KOPT-K1 (cell line): ENCODE data around the gene SPINT3.

Experiments
- H3K27ac ChIP-seq: fragments of 200-600 bp; sonication (generic); 2 replicates; pipeline ENCODE4 v1.5.1; 2016; ENCODE audit warnings: antibody characterized with exemption, mild to moderate bottlenecking, low read depth, low read length; ENCODE audit not compliant: poor library complexity, severe bottlenecking
- H3K36me3 ChIP-seq: fragments of 200-600 bp; sonication (generic); 2 replicates; pipeline ENCODE4 v1.5.1; 2017; ENCODE audit warnings: antibody characterized with exemption, mild to moderate bottlenecking, low read length, moderate library complexity; ENCODE audit not compliant: insufficient read depth
- H3K9me3 ChIP-seq: fragments of 200-600 bp; sonication (generic); 2 replicates; pipeline ENCODE4 v1.5.1; 2017; ENCODE audit warnings: antibody characterized with exemption, low read length, mild to moderate bottlenecking; ENCODE audit not compliant: insufficient read depth, poor library complexity, severe bottlenecking

Gene SPINT3, protein sequence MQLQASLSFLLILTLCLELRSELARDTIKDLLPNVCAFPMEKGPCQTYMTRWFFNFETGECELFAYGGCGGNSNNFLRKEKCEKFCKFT

DNA sequence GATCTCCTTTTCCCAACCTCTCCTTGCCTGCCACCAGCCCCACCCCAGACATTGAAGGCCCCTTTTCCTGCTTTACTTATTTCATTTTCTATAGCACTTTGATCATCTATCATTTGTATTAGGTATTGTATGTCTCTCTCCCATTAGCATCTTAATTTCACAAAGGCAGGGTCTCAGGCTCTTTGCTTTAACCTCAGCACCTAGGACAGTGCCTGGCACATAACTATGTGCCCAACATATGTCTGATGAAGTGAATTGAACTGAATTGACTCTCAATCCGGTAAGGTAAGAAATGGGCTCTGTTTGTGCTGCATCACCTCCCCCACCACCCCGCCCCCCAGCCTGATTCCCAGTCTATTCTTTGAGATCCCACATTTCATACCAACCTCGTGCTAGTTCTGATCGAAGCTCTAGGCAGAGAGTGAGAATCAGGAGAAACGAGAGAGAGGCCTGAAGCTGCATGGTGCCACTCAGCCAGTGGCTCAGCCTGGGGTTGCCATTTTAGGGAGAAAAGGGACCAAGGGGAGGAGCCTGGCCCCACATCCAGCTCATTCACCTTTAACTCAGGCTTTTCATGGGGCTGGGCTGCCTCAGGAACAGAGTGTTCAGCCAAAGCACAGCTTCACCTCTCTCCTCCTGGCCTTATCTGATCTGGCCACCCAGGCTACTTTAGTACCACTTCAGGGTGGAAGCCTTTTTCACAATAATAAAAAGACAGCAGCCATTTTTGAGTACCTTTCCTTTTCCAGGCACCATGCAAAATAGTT is at the start of gene SPINT3:
SPINT3 (minus strand) TSS at position 476 of the 767 bp plus-strand sequence; CDS start at position 462, 14 bp downstream.
- Histone ChIP-seq H3K36me3 (no peaks in the 10 kb centered on the region), H3K9me3 (no peaks in the 10 kb centered on the region), H3K27ac (no peak within 1 kb of the TSS)

DNA sequence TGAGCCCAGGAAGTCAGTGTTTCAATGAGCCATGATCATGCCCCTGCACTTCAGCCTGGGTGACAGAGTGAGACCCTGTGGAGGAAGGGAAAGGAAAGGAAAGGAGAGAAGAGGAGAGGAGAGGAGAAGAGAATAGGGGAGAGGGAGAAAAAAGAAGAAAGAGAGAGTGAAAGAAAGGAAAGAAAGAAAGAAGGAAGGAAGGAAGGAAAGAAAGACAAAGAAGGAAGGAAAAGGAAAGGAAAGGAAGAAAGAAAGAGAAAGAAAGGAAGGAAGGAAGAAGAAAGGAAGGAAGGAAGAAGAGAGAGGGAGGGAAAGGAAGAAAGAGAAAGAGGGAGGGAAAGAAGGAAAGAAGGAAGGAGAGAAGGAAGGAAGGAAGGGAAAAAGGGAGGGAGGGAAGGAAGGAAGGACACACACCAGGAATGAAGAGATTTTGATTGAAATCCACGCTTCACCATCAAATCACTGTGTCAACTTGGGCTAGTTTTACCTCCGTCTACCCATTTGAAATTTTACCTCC is 49.4 kb upstream of the SPINT3 start:
- H3K36me3 ChIP-seq = no peaks in the 10 kb centered on the region
- no peak overlapping the region for H3K27ac ChIP-seq
- H3K9me3 ChIP-seq = peaks cover 4% of the 10 kb centered on the region

DNA sequence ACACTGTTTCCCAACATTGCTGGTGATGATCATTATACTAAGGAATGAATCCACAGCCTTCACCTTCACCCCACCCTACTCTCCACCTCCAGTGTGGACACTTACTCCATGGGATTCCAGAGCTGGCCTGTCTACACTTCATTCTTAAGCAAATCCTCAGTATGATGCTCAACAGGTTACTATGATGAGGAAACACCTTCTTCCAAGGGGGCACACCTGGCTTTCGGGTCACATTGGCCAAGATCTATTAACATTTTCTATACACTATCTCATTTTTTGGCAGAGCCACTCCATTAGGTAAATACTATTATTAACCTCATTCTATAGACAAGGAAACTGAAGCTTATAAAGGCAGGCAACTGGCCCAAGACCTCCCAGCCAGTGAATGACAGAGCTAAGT is 39.8 kb upstream of the SPINT3 start:
- Histone ChIP-seq H3K9me3 (no peaks in the 10 kb centered on the region), H3K36me3 (no peaks in the 10 kb centered on the region), H3K27ac (no peak overlapping the region)

DNA sequence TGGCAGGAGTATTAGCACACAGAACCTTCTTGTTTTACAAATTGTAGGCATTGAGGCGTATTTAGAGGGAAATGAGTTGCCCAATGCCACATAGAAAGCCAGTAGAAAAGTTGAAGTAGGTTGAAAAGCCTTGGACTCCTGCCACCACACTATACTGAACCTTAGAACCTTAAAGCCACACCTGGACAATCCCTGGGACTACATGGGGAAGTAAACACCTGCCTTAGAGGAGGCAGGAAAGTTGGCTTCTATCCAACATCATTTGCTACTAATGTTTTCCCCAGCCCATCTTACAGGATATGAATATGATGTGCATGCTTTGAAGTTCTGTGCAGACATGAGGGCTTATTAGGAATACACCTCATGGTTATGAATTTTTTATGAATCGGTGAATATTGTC is 37.0 kb upstream of the SPINT3 start:
- Histone ChIP-seq H3K9me3 (no peaks in the 10 kb centered on the region), H3K36me3 (no peaks in the 10 kb centered on the region), H3K27ac (no peak overlapping the region)

DNA sequence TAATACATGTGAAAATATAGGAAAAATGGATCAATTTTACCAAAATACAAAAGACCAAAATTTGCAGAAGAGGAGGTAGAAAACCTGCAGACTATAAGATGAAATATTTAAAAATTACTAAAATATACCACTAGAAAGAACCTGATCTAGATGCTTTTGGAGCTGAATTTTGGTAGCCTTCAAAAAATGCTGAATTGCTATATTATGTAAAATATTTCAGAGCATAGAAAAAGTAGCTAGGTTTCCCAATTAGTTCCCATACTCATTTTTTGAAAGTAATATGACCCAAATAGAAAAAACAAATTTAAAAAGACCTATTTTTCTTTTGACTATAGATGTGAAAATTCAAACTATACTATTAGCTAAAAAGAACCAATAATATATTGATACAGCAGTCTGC is 35.3 kb upstream of the SPINT3 start:
- Histone ChIP-seq H3K36me3 (no peaks in the 10 kb centered on the region), H3K27ac (no peak overlapping the region), H3K9me3 (no peaks in the 10 kb centered on the region)

DNA sequence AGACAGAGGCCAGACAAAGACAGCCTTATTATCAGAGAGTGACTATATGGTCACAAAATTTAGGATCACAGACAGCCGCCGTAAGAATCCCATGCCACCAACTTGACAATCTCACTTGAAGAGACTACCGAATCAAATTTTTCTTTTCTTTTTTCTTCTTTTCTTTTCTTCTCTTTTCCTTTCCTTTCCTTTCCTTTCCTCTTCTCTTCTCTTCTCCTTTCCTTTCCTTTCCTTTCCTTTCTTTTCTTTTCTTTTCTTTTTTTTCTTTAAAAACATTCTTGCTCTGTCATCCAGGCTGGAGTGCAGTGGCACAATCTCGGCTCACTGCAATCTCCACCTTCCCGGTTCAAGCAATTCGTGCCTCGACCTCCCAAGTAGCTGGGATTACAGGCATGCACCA is 33.0 kb upstream of the SPINT3 start:
- Histone ChIP-seq H3K36me3 (no peaks in the 10 kb centered on the region), H3K27ac (no peak overlapping the region), H3K9me3 (no peaks in the 10 kb centered on the region)

DNA sequence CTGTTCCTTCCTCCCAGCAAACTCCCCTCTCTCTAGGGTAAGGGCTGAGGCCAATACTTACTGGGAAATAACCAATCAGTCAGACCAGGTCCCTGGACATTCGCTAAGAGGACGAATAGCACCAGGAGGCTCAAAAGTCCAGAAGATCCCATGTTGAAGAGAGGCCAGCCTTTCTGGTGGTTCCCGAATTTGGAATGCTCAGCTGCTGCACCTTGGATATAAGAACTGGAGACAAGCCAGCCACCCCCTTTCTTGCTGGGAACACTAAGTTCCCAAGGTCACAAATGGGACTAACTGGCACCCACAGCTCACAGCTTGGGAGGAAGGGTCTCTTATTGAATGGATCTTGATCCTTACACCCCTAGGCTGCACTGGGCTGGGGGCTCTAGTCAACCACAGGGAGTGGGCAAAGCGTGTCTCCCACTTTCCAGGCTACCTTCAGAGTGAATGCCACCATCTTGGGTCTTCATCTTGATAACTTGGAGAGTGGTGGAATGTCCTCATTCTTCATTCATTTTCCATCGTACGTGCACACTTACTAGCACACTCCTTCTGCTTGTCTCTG is 31.9 kb upstream of the SPINT3 start, which contains the start of gene EPPIN:
EPPIN (minus strand) TSS at position 196 of the 565 bp plus-strand sequence; CDS start at position 152, 44 bp downstream.
- H3K36me3 ChIP-seq = no peaks in the 10 kb centered on the region
- no peak within 1 kb of the TSS for H3K27ac ChIP-seq
- no peaks in the 10 kb centered on the region for H3K9me3 ChIP-seq

DNA sequence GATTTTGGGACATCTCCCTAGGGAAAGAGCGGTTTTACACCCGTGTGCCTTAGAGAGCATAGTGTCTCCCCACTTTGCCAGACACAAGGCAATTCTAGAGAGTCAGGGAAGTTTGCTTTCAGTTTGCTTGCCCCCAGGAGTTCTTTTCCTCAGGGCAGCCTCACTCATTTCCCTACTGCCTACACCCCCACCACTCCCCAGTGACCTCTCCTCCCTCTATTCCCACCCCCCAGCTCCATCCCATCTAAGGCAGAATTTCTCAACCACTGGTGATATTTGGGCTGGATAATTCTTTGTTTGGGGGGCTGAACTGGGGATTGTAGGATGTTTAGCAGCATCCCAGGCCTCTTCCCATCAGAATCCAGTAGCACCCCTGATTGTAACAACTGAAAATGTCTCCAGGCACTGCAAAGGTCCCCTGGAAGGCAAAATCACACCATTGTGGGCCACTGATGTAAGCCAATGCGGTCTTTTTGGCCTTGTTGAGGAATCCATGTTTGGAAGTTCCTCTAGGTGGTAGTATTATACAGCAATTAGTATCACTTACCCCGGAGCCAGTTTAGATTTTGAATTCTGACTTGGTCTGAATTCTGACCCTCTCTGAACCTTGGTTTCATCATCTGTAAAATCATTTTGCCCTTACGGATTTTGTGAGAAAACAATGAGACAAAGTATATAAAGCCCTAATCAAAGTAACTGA is 30.5 kb upstream of the SPINT3 start:
- Histone ChIP-seq H3K27ac (no peak overlapping the region), H3K9me3 (no peaks in the 10 kb centered on the region), H3K36me3 (no peaks in the 10 kb centered on the region)

DNA sequence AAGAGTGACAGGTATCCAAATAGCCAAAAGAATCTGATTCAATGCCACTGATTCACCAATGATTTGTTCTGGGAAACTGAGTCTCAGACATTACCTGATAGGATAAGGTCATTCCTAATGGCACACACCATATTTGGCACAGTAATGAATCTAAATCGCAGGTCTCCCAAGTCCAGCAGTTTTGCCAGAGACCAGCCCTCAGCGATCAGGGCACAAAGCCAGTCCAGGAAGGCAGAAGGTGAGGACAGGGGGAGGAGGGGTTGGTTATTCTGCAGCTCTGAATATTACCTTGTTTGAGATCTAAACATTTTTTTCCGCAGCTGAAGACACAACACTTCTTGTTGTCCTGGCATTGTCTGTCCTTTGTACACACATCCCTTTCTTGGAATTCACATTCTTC is 29.9 kb upstream of the SPINT3 start:
- Histone ChIP-seq H3K36me3 (no peaks in the 10 kb centered on the region), H3K9me3 (no peaks in the 10 kb centered on the region), H3K27ac (no peak overlapping the region)

DNA sequence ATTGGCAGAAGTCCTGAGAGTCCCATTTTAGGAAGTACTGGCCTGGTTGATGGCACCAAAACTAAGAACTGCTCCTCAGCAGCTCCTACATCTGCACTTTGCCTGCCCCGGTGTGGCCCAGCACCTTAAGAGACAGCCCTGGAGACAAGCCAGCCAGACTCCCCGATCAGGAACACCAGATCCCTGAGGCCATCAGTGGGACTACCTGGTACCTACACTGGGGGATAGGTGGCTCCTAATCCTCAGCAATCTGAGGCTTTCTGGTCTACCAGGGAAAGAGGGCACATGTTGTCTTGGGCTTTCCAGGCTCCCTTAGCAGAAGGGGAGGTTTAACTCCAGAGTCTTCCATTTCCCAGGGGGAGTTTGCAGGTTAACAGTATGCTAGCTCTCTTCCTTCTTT is 24.0 kb upstream of the SPINT3 start, which contains the start of gene WFDC6:
WFDC6 (minus strand) TSS at position 101 of the 400 bp plus-strand sequence; CDS start at position 26, 75 bp downstream.
- H3K27ac ChIP-seq = no peak within 1 kb of the TSS
- no peaks in the 10 kb centered on the region for H3K36me3 ChIP-seq
- no peaks in the 10 kb centered on the region for H3K9me3 ChIP-seq

DNA sequence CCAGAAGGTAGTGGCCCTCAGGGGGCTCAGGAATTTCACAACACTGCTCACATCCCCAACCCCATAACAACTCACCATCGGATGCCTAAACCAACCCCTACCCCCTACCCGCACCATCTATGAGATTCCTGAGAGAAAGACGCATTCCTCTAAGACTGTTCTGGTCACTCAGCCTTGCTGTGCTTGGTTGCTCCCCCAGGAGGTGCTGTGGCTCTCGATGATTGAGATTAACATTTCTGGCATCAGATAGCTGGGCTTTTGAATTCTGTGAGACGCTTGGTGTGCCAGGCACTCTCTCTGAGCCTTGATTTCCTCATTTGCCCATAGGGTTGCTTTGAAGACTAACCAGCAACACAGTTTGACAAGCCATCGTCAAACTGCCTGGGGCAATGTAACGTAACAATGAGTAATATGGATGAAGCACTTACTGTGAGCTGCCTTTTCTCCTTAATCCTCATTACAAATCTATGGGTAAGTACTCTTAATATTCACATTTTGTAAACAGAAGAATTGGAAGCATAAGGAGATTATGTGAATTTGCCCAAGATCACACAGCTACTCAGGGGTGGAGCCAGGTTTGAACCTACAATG is 22.9 kb upstream of the SPINT3 start:
- Histone ChIP-seq H3K27ac (no peak overlapping the region), H3K36me3 (no peaks in the 10 kb centered on the region), H3K9me3 (no peaks in the 10 kb centered on the region)

DNA sequence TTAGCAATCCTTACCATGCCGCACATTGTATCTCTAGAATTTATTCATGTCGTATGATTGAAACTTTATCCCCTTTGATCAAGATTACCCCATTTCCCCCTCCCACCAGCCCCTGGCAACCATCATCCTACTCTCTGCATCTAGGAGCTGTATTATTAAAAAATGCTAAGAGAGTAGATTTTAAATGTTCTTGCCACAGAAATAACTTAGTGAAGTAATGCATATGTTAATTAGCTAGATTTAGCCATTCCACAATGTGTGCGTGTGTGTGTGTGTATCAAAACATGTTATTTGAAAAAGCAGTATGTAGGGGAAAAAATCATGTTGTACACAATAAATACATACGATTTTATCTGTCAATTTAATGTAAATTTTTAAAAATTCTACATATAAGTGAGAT is 11.9 kb upstream of the SPINT3 start:
- no peaks in the 10 kb centered on the region for H3K36me3 ChIP-seq
- no peaks in the 10 kb centered on the region for H3K9me3 ChIP-seq
- H3K27ac ChIP-seq = no peak overlapping the region

DNA sequence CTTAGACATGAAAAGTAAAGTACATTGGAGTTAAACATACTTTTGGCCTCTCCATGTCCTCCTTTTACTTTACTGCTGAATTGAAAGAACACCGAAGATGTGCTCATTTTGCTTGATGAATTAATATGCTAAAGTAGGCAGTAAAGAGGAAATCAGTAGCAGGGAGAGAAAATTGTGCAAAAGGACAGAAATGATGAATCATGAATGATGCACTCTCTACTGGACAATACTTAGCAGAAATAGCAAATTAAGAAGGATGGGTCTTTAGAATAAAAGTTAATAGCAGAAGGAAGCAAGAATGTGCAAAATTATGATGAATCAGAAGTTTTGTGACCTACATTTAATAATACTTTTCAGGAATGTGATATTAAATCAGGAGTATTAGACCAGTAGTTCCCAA is 8.4 kb upstream of the SPINT3 start:
- Histone ChIP-seq H3K27ac (no peak overlapping the region), H3K36me3 (no peaks in the 10 kb centered on the region), H3K9me3 (no peaks in the 10 kb centered on the region)

DNA sequence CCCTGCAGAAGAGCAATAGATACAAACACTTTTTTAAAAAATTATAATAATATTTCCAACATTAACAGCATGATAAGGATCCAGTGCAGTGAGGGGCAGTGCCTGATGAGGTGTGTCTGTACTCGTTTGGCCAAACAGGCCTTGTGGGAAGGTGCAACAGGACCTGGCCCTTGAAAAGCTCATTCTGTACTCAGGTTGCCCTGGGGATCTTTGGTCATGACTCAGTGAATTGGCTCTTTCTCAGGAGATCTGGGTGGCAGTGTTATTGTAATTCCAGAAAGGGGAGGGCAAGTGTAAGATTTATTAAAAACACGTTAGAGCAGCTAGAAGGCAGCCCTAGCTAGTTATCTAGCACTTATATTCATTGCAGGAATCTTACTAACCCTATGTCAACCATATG is 2.9 kb upstream of the SPINT3 start:
- Histone ChIP-seq H3K9me3 (no peaks in the 10 kb centered on the region), H3K27ac (no peak overlapping the region), H3K36me3 (no peaks in the 10 kb centered on the region)
